WTC11 (cell line): Measurements from ENCODE around the gene WEE1. TPM values are rescaled to one million over a fixed set of nuclear protein-coding genes. Genes with fewer than 3 reads are reported as not detected.

Source experiments
- ATAC-seq: fragments of 200-7000 bp; cut with Tn5 transposase; 2 replicates; pipeline ENCODE4 v1.10.0; 2021; ENCODE audit warnings: mild to moderate bottlenecking, moderate library complexity
- CTCF ChIA-PET: fragments of 300-600 bp; sonication (Branson Sonifier 250); formaldehyde crosslinking; loops from one replicate; lab custom pipeline; 2021; ENCODE audit warnings: antibody characterized with exemption; lab: Charles Lee
- POLR2A ChIA-PET: fragments of 350-600 bp; sonication (Branson Sonifier 250); formaldehyde crosslinking; loops from one replicate; lab custom pipeline; 2021; ENCODE audit warnings: antibody characterized with exemption; lab: Charles Lee
- DNase-seq: peaks from one replicate; pipeline ENCODE4 v3.0.0; 2021; ENCODE audit warnings: low spot score
- H3K27ac Mint-ChIP-seq: 2 replicates; pipeline ENCODE4 v1.8.0; 2021; ENCODE audit warnings: mixed read lengths
- H3K27me3 Mint-ChIP-seq: 2 replicates; pipeline ENCODE4 v1.8.0; 2021; ENCODE audit warnings: low read depth, mild to moderate bottlenecking, moderate library complexity, mixed read lengths
- H3K36me3 Mint-ChIP-seq: 2 replicates; pipeline ENCODE4 v1.8.0; 2021; ENCODE audit warnings: mixed read lengths
- H3K4me1 Mint-ChIP-seq: 2 replicates; pipeline ENCODE4 v1.8.0; 2022; ENCODE audit warnings: mixed read lengths
- H3K4me3 Mint-ChIP-seq: 2 replicates; pipeline ENCODE4 v1.8.0; 2021; ENCODE audit warnings: mild to moderate bottlenecking, moderate library complexity, mixed read lengths
- H3K9me3 Mint-ChIP-seq: 2 replicates; pipeline ENCODE4 v1.8.0; 2021; ENCODE audit warnings: mixed read lengths
- AR ChIP-seq: fragments of 250-450 bp; sonication (Bioruptor Pico); IDR thresholded peaks from 2 replicates; pipeline ENCODE4 v1.9.0; 2021; ENCODE audit warnings: mild to moderate bottlenecking
- ERG ChIP-seq: fragments of 250-450 bp; sonication (Bioruptor Pico); IDR thresholded peaks from 2 replicates; pipeline ENCODE4 v1.8.0; 2021; ENCODE audit warnings: mild to moderate bottlenecking
- ETV6 ChIP-seq: sonication (generic); formaldehyde crosslinking; IDR thresholded peaks from 2 replicates; pipeline ENCODE4 v1.8.1; 2022; ENCODE audit warnings: mild to moderate bottlenecking, missing genetic modification reagents
- HMGA2 ChIP-seq: fragments of 250-450 bp; sonication (Bioruptor Pico); IDR thresholded peaks from 2 replicates; pipeline ENCODE4 v1.4.0; 2021; ENCODE audit warnings: mild to moderate bottlenecking, moderate library complexity
- JAZF1 ChIP-seq: fragments of 250-450 bp; sonication (Bioruptor Pico); IDR thresholded peaks from 2 replicates; pipeline ENCODE4 v1.9.0; 2021; ENCODE audit warnings: moderate library complexity, mild to moderate bottlenecking, inconsistent platforms
- MAX ChIP-seq: sonication (generic); formaldehyde crosslinking; IDR thresholded peaks from 2 replicates; pipeline ENCODE4 v1.8.0; 2022; ENCODE audit warnings: mild to moderate bottlenecking, missing genetic modification reagents
- MYBL2 ChIP-seq: sonication (generic); formaldehyde crosslinking; IDR thresholded peaks from 2 replicates; pipeline ENCODE4 v1.8.1; 2023; ENCODE audit warnings: mild to moderate bottlenecking, moderate library complexity, missing genetic modification reagents
- NR1H2 ChIP-seq: sonication (generic); formaldehyde crosslinking; IDR thresholded peaks from 2 replicates; pipeline ENCODE4 v1.9.0; 2021; ENCODE audit warnings: mild to moderate bottlenecking, moderate library complexity, missing genetic modification reagents
- OVOL2 ChIP-seq: fragments of 250-450 bp; sonication (Bioruptor Pico); IDR thresholded peaks from 2 replicates; pipeline ENCODE4 v1.9.0; 2021; ENCODE audit warnings: mild to moderate bottlenecking, borderline replicate concordance
- SOX15 ChIP-seq: fragments of 250-450 bp; sonication (Bioruptor Pico); IDR thresholded peaks from 2 replicates; pipeline ENCODE4 v1.9.0; 2021; ENCODE audit warnings: mild to moderate bottlenecking
- TCF7 ChIP-seq: sonication (generic); formaldehyde crosslinking; IDR thresholded peaks from 2 replicates; pipeline ENCODE4 v1.8.0; 2022; ENCODE audit warnings: mild to moderate bottlenecking, low read depth, missing genetic modification reagents, moderate library complexity
- TEAD1 ChIP-seq: sonication (generic); formaldehyde crosslinking; IDR thresholded peaks from 2 replicates; pipeline ENCODE4 v1.8.0; 2022; ENCODE audit warnings: mild to moderate bottlenecking, missing genetic modification reagents
- TP53 ChIP-seq: sonication (generic); formaldehyde crosslinking; IDR thresholded peaks from 2 replicates; pipeline ENCODE4 v1.8.1; 2023; ENCODE audit warnings: mild to moderate bottlenecking, missing genetic modification reagents
- USF2 ChIP-seq: sonication (generic); formaldehyde crosslinking; IDR thresholded peaks from 2 replicates; pipeline ENCODE4 v1.8.1; 2023; ENCODE audit warnings: mild to moderate bottlenecking, missing genetic modification reagents, moderate library complexity
- ZBTB21 ChIP-seq: sonication (generic); formaldehyde crosslinking; IDR thresholded peaks from 2 replicates; pipeline ENCODE4 v1.8.1; 2023; ENCODE audit warnings: mild to moderate bottlenecking, missing genetic modification reagents, borderline replicate concordance
- ZNF121 ChIP-seq: sonication (generic); formaldehyde crosslinking; IDR thresholded peaks from 2 replicates; pipeline ENCODE4 v1.8.0; 2023; ENCODE audit warnings: missing genetic modification reagents
- ZNF281 ChIP-seq: sonication (generic); formaldehyde crosslinking; IDR thresholded peaks from 2 replicates; pipeline ENCODE4 v1.8.0; 2023; ENCODE audit warnings: mild to moderate bottlenecking, missing genetic modification reagents
- ZNF425 ChIP-seq: fragments of 250-450 bp; sonication (Bioruptor Pico); conservative IDR thresholded peaks from 2 replicates; pipeline ENCODE4 v1.9.0; 2021; ENCODE audit warnings: mild to moderate bottlenecking
- total RNA-seq: library from RNA; stranded (reverse); gene quantifications from 3 replicates; pipeline ENCODE4 v1.2.3, GENCODE V29; 2021

Gene WEE1
- total RNA-seq, 1 experiment from 2014 or later, result 109 TPM

- CTCF ChIA-PET, result interaction anchor here (1.1 to 3.1 kb wide), 3 partner anchors 14 to 122 kb away, joined by 5 to 20 read pairs (median 8); no protein-coding TSS in a partner anchor
- peaks cover 45% of the 10 kb centered on the region for H3K4me1 Mint-ChIP-seq
- peak overlapping the region; percentile 20; the same call in 1 of the 2 replicates for H3K4me3 Mint-ChIP-seq
- POLR2A ChIA-PET, result interaction anchor here (0.6 to 1.1 kb wide), 5 partner anchors 13 to 95 kb away, joined by 3 read pairs; partner anchors contain the start of gene WEE1
- ATAC-seq (peak; percentile 97), DNase-seq (peak; percentile 62)
- H3K36me3 Mint-ChIP-seq, result peaks cover 2% of the 10 kb centered on the region; the same call in 1 of the 2 replicates
- no peak for TF ChIP-seq TEAD1 (CRISPR knock-in tag)
- TF ChIP-seq NR1H2 (CRISPR knock-in tag), result no peak
- no peak for TF ChIP-seq ZNF121 (CRISPR knock-in tag)
- no peak for TF ChIP-seq HMGA2 (CRISPR knock-in tag)
- peak; percentile 34; the same call in 1 of the 2 replicates for TF ChIP-seq USF2 (CRISPR knock-in tag)
- TF ChIP-seq MYBL2, result no peak
- TF ChIP-seq AR (CRISPR knock-in tag), result no peak
- TF ChIP-seq TP53, result no peak
- no peak for TF ChIP-seq SOX15 (CRISPR knock-in tag)
- TF ChIP-seq OVOL2 (CRISPR knock-in tag), result no peak
- no peak for TF ChIP-seq TCF7 (CRISPR knock-in tag)
- TF ChIP-seq MAX (CRISPR knock-in tag), result peak; percentile 41; the same call in 1 of the 2 replicates
- 0 out of 2 replicates have a peak, but pooled peaks have one; percentile 29 for TF ChIP-seq ZNF281 (CRISPR knock-in tag)
- TF ChIP-seq ERG (CRISPR knock-in tag), result no peak
- TF ChIP-seq ETV6, result peak; percentile 100
- peaks cover 14% of the 10 kb centered on the region for H3K9me3 Mint-ChIP-seq
- no peaks in the 10 kb centered on the region for H3K27me3 Mint-ChIP-seq
- H3K27ac Mint-ChIP-seq, result peak overlapping the region; percentile 99
Observed at GRCh38 chr11:9626496-9627394, 53.3 kb downstream of the WEE1 start.

- Mint-ChIP-seq H3K4me3 (no peak overlapping the region), H3K36me3 (no peaks in the 10 kb centered on the region), H3K27ac (no peak overlapping the region), H3K27me3 (no peaks in the 10 kb centered on the region), H3K4me1 (peaks cover 40% of the 10 kb centered on the region), H3K9me3 (0 out of 2 replicates have a peak, but pooled peaks cover 4% of the 10 kb centered on the region)
- ATAC-seq (no peak), DNase-seq (no peak)
- CTCF ChIA-PET, result interaction anchor here (1.2 to 3.1 kb wide), 5 partner anchors 11 to 120 kb away, joined by 3 to 20 read pairs (median 5); no protein-coding TSS in a partner anchor
- POLR2A ChIA-PET, result interaction anchor here (1.1 kb wide), 1 partner anchor 56 kb away, joined by 3 read pairs; the partner anchor contains the start of gene WEE1
- TF ChIP-seq ZNF425 (CRISPR knock-in tag) (no peak), ERG (CRISPR knock-in tag) (no peak), ZBTB21 (CRISPR knock-in tag) (no peak), USF2 (CRISPR knock-in tag) (no peak), JAZF1 (CRISPR knock-in tag) (no peak)
Observed at GRCh38 chr11:9629064-9629463, 55.6 kb downstream of the WEE1 start.
